Fibroblast of the aortic adventitia (primary cell): ENCODE results near the gene FER. TPM values are rescaled to one million over a fixed set of nuclear protein-coding genes. Genes with fewer than 3 reads are reported as not detected.

Experiments used
- DNase-seq: peaks from one replicate; pipeline ENCODE4 v3.0.0-alpha.2; 2010; ENCODE audit warnings: low read depth
- H3K4me3 ChIP-seq: 2 replicates; pipeline ENCODE4 v1.5.1; 2011; ENCODE audit warnings: low read depth, mild to moderate bottlenecking, control low read depth, low read length, moderate library complexity
- total RNA-seq: library from RNA; depleted of rRNA; stranded (reverse); fragments of >200 nt; gene quantifications from 2 replicates; pipeline ENCODE4 v1.2.3, GENCODE V29; 2012; ENCODE audit warnings: low replicate concordance
- TF ChIP-seq, protein P1 (sequence below): IDR thresholded peaks from 2 replicates; pipeline ENCODE4 v1.5.1; 2011; ENCODE audit warnings: mild to moderate bottlenecking, low read length, control low read depth, inconsistent platforms; ENCODE audit not compliant: insufficient read depth

The FER gene
- total RNA-seq, 1 donor = 41.5 TPM

DNA sequence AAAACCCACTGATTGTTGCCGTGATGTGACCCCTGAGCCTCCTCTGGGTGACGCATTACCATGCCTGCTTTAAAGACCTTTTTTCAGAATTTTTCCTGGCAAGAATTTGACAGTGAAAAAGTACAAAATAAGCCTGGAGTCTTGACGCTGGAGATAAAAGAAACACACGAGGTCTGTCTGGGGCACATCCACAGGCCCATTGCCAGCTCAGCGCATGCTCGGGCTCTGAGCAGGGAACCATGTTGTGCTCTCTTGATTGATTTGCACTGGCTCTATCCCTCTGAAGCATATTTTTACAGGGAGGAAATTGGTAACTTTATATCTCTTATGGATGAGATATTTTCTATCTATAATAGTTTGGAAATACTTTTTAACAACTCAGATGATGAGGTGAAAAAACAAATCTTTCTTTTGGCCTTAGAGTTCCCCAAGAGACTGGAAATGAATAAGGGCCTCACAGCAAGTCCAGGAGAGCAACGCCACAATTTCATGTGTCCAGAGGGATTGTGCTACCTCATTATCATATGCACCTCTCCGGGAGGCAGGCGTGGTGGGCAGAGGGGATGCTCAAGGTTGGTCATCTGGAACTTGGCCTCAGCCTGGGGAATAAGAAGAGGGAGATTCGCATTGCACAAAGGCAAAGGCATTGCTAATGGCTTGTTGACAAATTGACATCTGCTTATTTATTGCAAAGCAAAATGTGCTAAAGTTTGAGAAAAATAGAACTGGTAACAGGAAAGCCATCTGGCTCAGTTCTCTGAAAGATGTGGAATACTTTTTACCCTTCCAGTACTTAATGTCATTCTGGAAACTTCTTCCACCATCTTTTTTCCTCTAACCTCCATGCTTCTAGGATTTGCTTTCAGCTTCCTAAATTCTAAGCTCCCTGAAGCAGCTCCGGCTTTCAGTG is 478.3 kb downstream of the FER start:
- no peak overlapping the region for H3K4me3 ChIP-seq
- peak; percentile 3 for DNase-seq
- TF ChIP-seq, protein P1, sequence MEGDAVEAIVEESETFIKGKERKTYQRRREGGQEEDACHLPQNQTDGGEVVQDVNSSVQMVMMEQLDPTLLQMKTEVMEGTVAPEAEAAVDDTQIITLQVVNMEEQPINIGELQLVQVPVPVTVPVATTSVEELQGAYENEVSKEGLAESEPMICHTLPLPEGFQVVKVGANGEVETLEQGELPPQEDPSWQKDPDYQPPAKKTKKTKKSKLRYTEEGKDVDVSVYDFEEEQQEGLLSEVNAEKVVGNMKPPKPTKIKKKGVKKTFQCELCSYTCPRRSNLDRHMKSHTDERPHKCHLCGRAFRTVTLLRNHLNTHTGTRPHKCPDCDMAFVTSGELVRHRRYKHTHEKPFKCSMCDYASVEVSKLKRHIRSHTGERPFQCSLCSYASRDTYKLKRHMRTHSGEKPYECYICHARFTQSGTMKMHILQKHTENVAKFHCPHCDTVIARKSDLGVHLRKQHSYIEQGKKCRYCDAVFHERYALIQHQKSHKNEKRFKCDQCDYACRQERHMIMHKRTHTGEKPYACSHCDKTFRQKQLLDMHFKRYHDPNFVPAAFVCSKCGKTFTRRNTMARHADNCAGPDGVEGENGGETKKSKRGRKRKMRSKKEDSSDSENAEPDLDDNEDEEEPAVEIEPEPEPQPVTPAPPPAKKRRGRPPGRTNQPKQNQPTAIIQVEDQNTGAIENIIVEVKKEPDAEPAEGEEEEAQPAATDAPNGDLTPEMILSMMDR = no peak

GRCh38 chr5:109230369-109230768 is 482.7 kb downstream of the FER start:
- no peak for DNase-seq
- TF ChIP-seq, protein P1 = no peak
- no peak overlapping the region for H3K4me3 ChIP-seq

DNA sequence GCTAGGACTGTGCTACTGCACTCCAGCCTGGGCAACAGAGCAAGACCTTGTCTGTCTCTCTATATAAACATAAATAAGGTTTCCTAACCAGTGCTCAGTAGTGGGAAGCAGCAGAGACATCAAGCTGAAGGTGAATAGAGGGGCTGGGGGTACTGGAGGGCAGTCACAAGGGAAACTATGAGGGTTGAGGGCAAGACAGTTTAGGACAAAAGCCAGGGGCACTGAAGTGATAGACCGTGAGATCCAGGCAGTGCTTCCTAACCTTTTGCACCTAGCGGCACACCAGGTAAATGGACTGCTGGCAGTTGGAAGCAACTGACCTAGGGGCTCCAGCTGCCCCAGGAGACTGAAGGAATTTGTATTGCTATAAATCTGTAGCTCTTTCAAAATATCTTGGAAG is 483.6 kb downstream of the FER start:
- H3K4me3 ChIP-seq = no peak overlapping the region
- TF ChIP-seq, protein P1 = no peak

GRCh38 chr5:109234381-109234780 is 486.7 kb downstream of the FER start:
- no peak overlapping the region for H3K4me3 ChIP-seq
- DNase-seq = no peak
- TF ChIP-seq, protein P1 = no peak

More for the DNA sequence above, 483.6 kb downstream of the FER start:
- DNase-seq = no peak

DNA sequence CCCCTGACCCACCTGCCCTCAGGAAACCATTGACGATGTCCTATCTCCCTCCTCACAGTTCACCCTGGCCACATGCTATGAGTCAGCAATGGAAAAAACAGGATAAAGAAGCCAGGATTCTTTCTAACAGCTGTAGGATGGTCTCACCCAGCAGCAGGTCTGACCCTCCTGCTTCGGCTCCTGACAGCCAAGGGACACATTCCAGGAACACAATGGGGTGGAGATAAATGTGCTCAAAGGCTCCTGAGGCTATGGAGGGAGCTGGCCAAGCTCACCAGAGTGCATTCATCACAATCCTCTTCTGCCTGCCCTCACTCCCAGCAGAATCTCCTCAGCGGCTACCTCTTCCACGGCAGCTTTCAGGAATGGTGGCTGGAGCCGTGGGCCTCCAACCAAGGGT is 491.8 kb downstream of the FER start:
- TF ChIP-seq, protein P1 = no peak
- peak; percentile 31 for DNase-seq
- H3K4me3 ChIP-seq = no peak overlapping the region

- DNase-seq = peak; percentile 7
Measured at GRCh38 chr5:109242518-109242917, 494.8 kb downstream of the FER start.

More at GRCh38 chr5:109242518-109242917, 494.8 kb downstream of the FER start:
- TF ChIP-seq, protein P1 = no peak
- H3K4me3 ChIP-seq = no peak overlapping the region
